GM12878 (cell line): ENCODE results near the gene HOXB6. TPM values are rescaled to one million over a fixed set of nuclear protein-coding genes. Genes with fewer than 3 reads are reported as not detected.

Experiments
- ATAC-seq: fragments of 200-7000 bp; cut with Tn5 transposase; 3 replicates; pipeline ENCODE4 v1.9.1; 2020; ENCODE audit warnings: mild to moderate bottlenecking, moderate library complexity
- BruUV-seq: library from RNA; stranded (reverse); fragments of 400-500 nt; replicated peaks from 2 replicates; lab custom pipeline; 2021; lab: Mats Ljungman, UMichigan
- CTCF ChIA-PET: fragments of 300-600 bp; sonication (Branson Sonifier 250); formaldehyde crosslinking; extraction: SDS; loops from one replicate; lab custom pipeline; 2021; ENCODE audit warnings: inconsistent platforms; lab: Yijun Ruan, JAX
- POLR2A ChIA-PET: fragments of 350-600 bp; formaldehyde crosslinking; extraction: SDS; loops from one replicate; lab custom pipeline; 2021; ENCODE audit warnings: inconsistent platforms; lab: Charles Lee
- RAD21 ChIA-PET: fragments of 300-600 bp; sonication (Branson Sonifier 250); formaldehyde crosslinking; loops from one replicate; lab custom pipeline; 2023; ENCODE audit warnings: antibody characterized with exemption; ENCODE audit not compliant: unreplicated experiment; lab: Charles Lee
- SMC1A ChIA-PET: fragments of 300-600 bp; sonication (Branson Sonifier 250); formaldehyde crosslinking; loops from one replicate; lab custom pipeline; 2023; ENCODE audit not compliant: unreplicated experiment, uncharacterized antibody; lab: Charles Lee
- DNase-seq: peaks from one replicate; pipeline ENCODE4 v3.0.0-alpha.2; 2011; ENCODE audit warnings: low read depth, low spot score
- FAIRE-seq: peaks from 3 replicates; lab custom pipeline; 2011; peaks lifted over from hg19 to GRCh38; lab: Jason Lieb, UNC
- H2AFZ ChIP-seq: 2 replicates; pipeline ENCODE4 v1.6.0; 2011; ENCODE audit warnings: low read depth, low read length, control low read depth; ENCODE audit not compliant: control insufficient read depth
- H3K27ac ChIP-seq: 2 replicates; pipeline ENCODE4 v1.5.1; 2011; ENCODE audit warnings: control low read depth; ENCODE audit not compliant: control insufficient read depth, insufficient read depth
- H3K27me3 ChIP-seq, 2 experiments: replicated peaks in 1 of 2; 2 replicates each; pipeline versions ENCODE4 v1.6.0 to v1.6.1; 2011; ENCODE audit warnings: low read length in 1 of 2; ENCODE audit not compliant: control insufficient read depth in 2 of 2, insufficient read depth in 2 of 2
- H3K36me3 ChIP-seq, 2 experiments: 2 replicates each; pipeline ENCODE4 v1.5.1; 2011; ENCODE audit warnings: low read length in 1 of 2; ENCODE audit not compliant: control insufficient read depth in 2 of 2, insufficient read depth in 2 of 2
- H3K4me1 ChIP-seq: 2 replicates; pipeline ENCODE4 v1.6.1; 2011; ENCODE audit warnings: mild to moderate bottlenecking, low read length, moderate library complexity, mixed read lengths; ENCODE audit not compliant: control insufficient read depth, insufficient read depth
- H3K4me2 ChIP-seq: 2 replicates; pipeline ENCODE4 v1.6.0; 2011; ENCODE audit warnings: control low read depth; ENCODE audit not compliant: control insufficient read depth, insufficient read depth
- H3K4me3 ChIP-seq: fragments of 200-600 bp; sonication (generic); 2 replicates; pipeline ENCODE4 v1.5.1; 2016
- H3K79me2 ChIP-seq: 2 replicates; pipeline ENCODE4 v1.6.0; 2011; ENCODE audit warnings: low read length; ENCODE audit not compliant: control insufficient read depth, insufficient read depth
- H3K9ac ChIP-seq: 2 replicates; pipeline ENCODE4 v1.8.0; 2011; ENCODE audit warnings: low read length, control low read depth, mixed read lengths; ENCODE audit not compliant: control insufficient read depth, insufficient read depth
- H3K9me3 ChIP-seq: replicated peaks from 3 replicates; pipeline ENCODE4 v1.5.1; 2011; ENCODE audit warnings: mild to moderate bottlenecking, low read length; ENCODE audit not compliant: control insufficient read depth, insufficient read depth
- H4K20me1 ChIP-seq: 2 replicates; pipeline ENCODE4 v1.6.0; 2011; ENCODE audit not compliant: control insufficient read depth, insufficient read depth
- ATF3 ChIP-seq: IDR thresholded peaks from 2 replicates; pipeline ENCODE4 v1.6.1; 2011; ENCODE audit warnings: low read depth, mild to moderate bottlenecking, low read length, moderate library complexity, borderline replicate concordance; ENCODE audit errors: extremely low read depth
- BRCA1 ChIP-seq: IDR thresholded peaks from 2 replicates; pipeline ENCODE4 v1.6.1; 2011; ENCODE audit warnings: low read depth, low read length, improper control_type of control experiment
- CHD4 ChIP-seq: fragments of 200-600 bp; sonication (generic); IDR thresholded peaks from 2 replicates; pipeline ENCODE4 v1.6.1; 2016; ENCODE audit warnings: mild to moderate bottlenecking
- CREM ChIP-seq: IDR thresholded peaks from 2 replicates; pipeline ENCODE4 v1.6.1; 2014; ENCODE audit warnings: antibody characterized with exemption, low read depth
- EP300 ChIP-seq, 2 experiments: fragments of 150-350 bp in 1 of 2; IDR thresholded peaks; 2 replicates each; pipeline ENCODE4 v1.6.1; 2011 to 2012; ENCODE audit warnings: low read depth in 2 of 2, low read length in 2 of 2, borderline replicate concordance in 1 of 2, improper control_type of control experiment in 1 of 2, inconsistent platforms in 1 of 2; ENCODE audit not compliant: control insufficient read depth in 1 of 2
- ETV6 ChIP-seq, 2 experiments: fragments of 450-650 bp in 1 of 2; IDR thresholded peaks in 1 of 2; conservative IDR thresholded peaks in 1 of 2; 2 replicates each; pipeline ENCODE4 v1.6.1; 2014; ENCODE audit warnings: antibody characterized with exemption in 1 of 2, borderline replicate concordance in 1 of 2, low read depth in 1 of 2, mild to moderate bottlenecking in 1 of 2, moderate library complexity in 1 of 2
- MTA2 ChIP-seq: fragments of 450-650 bp; IDR thresholded peaks from 2 replicates; pipeline ENCODE4 v1.6.1; 2016; ENCODE audit warnings: low read depth, mild to moderate bottlenecking, moderate library complexity
- NFXL1 ChIP-seq: fragments of 450-650 bp; IDR thresholded peaks from 2 replicates; pipeline ENCODE4 v1.6.1; 2017; ENCODE audit warnings: antibody characterized with exemption, mild to moderate bottlenecking, borderline replicate concordance
- PBX3 ChIP-seq: IDR thresholded peaks from 2 replicates; pipeline ENCODE4 v1.6.1; 2011; ENCODE audit warnings: mild to moderate bottlenecking, low read depth, low read length, moderate library complexity; ENCODE audit not compliant: insufficient replicate concordance
- RAD51 ChIP-seq: fragments of 450-650 bp; IDR thresholded peaks from 2 replicates; pipeline ENCODE4 v1.6.1; 2016; ENCODE audit warnings: moderate library complexity, mild to moderate bottlenecking, inconsistent platforms
- RELB ChIP-seq: fragments of 450-650 bp; IDR thresholded peaks from 2 replicates; pipeline ENCODE4 v1.6.1; 2017; ENCODE audit warnings: low read depth, mild to moderate bottlenecking, moderate library complexity
- SMAD5 ChIP-seq: IDR thresholded peaks from 2 replicates; pipeline ENCODE4 v1.6.1; 2016; ENCODE audit warnings: antibody characterized with exemption, low read depth
- SPI1 ChIP-seq: IDR thresholded peaks from 2 replicates; pipeline ENCODE4 v1.6.1; 2011; ENCODE audit warnings: low read depth, mild to moderate bottlenecking, low read length, moderate library complexity, borderline replicate concordance; ENCODE audit not compliant: insufficient read depth
- TBL1XR1 ChIP-seq: IDR thresholded peaks from 2 replicates; pipeline ENCODE4 v1.6.1; 2012; ENCODE audit warnings: low read depth, low read length, improper control_type of control experiment
- USF1 ChIP-seq: IDR thresholded peaks from 2 replicates; pipeline ENCODE4 v1.6.1; 2011; ENCODE audit warnings: borderline replicate concordance, low read depth, mild to moderate bottlenecking, moderate library complexity, mixed read lengths, low read length; ENCODE audit not compliant: insufficient read depth; ENCODE audit errors: extremely low read length
- WGBS: methylation state at CpG from one replicate; pipeline ENCODE4 v1.1.6; 2016; ENCODE audit warnings: low lambda C conversion rate; ENCODE audit not compliant: insufficient replicate concordance, insufficient coverage; ENCODE audit errors: missing lambda C conversion rate; 5-methylcytosine and 5-hydroxymethylcytosine counted together
- in situ Hi-C: fragments of 300-500 bp; cut with MboI; formaldehyde crosslinking; loops from 9 replicates; pipeline ENCODE4 v1.14.3; 2018; ENCODE audit warnings: mixed read lengths
- intact Hi-C: fragments of 100-400 bp; cut with micrococcal nuclease; formaldehyde crosslinking; loops from one replicate; pipeline ENCODE4 v1.14.2; 2022; ENCODE audit not compliant: unreplicated experiment
- polyA plus RNA-seq, 11 experiments: library from polyadenylated mRNA; depleted of rRNA in 4 of 11; unstranded in 6 of 11; stranded (reverse) in 5 of 11; fragments of >200 nt; fragmentation: Nextera tagmentation in 4 of 11; fragmentation: Illumina TruSeq in 1 of 11; extraction: Ambion mirVana in 4 of 11; extraction: Trizol in 1 of 11; gene quantifications; 1 replicate in 1 of 11; 2 replicates in 10 of 11; pipeline versions ENCODE4 v1.2.1 to v1.2.3, GENCODE V29; 2011 to 2016; ENCODE audit warnings: inconsistent platforms in 2 of 11, missing spikeins in 2 of 11, low read depth in 1 of 11
- total RNA-seq, 4 experiments: library from RNA; depleted of rRNA in 3 of 4; stranded (reverse); fragments of >200 nt in 3 of 4; fragmentation: Illumina TruSeq in 1 of 4; extraction: Trizol in 1 of 4; gene quantifications; 2 replicates each; pipeline versions ENCODE4 v1.2.1 to v1.2.3, GENCODE V29; 2013 to 2021

The HOXB6 gene
- total and polyA plus RNA-seq, 10 of the 15 experiments (the other 5 are each of a cell fraction or from before 2014, with no cell fraction given) = 0.04 to 0.51 (median 0.09) TPM; not detected in 2

GRCh38 chr17:48548523-48549280, 56.1 kb downstream of the HOXB6 start (continued):
- no peak for TF ChIP-seq CREM
- no peak for TF ChIP-seq PBX3
- TF ChIP-seq SPI1 = no peak
- TF ChIP-seq RELB = no peak

GRCh38 chr17:48547808-48548522, 56.8 kb downstream of the HOXB6 start:
- no peak for DNase-seq
- H3K27me3 ChIP-seq = no peaks in the 10 kb centered on the region
- in situ Hi-C loops (no loop called here), intact Hi-C loops (no loop called here)
- peaks cover 2% of the 10 kb centered on the region for H3K79me2 ChIP-seq
- no peak for FAIRE-seq
- H3K4me1 ChIP-seq = peaks cover 7% of the 10 kb centered on the region
- no TSS peak for BruUV-seq
- H3K36me3 ChIP-seq = peaks cover 0 to 6% of the 10 kb centered on the region in 2 experiments; a peak in 2 of 4 replicates
- no peak overlapping the region for H2AFZ ChIP-seq
- H3K27ac ChIP-seq = no peak overlapping the region
- ChIA-PET CTCF (interaction anchor here (0.7 to 1.1 kb wide), 3 partner anchors 45 to 288 kb away, joined by 3 to 4 read pairs (median 3); no protein-coding TSS in a partner anchor), SMC1A (interaction anchor here (1.0 to 1.8 kb wide), 3 partner anchors 30 to 196 kb away, joined by 3 to 5 read pairs (median 3); no protein-coding TSS in a partner anchor), POLR2A (interaction anchor here (0.6 to 1.7 kb wide), 3 partner anchors 9 to 363 kb away, joined by 3 to 8 read pairs (median 5); no protein-coding TSS in a partner anchor), RAD21 (interaction anchor here (1.3 to 1.4 kb wide), 2 partner anchors 27 to 55 kb away, joined by 3 to 4 read pairs; no protein-coding TSS in a partner anchor)
- ATAC-seq = no peak
- H3K9ac ChIP-seq = no peak overlapping the region
- no peaks in the 10 kb centered on the region for H4K20me1 ChIP-seq
- WGBS = 58% methylated on average over 24 of the region's 24 CpGs
- no peak overlapping the region for H3K4me3 ChIP-seq
- no peak overlapping the region for H3K4me2 ChIP-seq
- H3K9me3 ChIP-seq = no peaks in the 10 kb centered on the region
- TF ChIP-seq TBL1XR1 = no peak
- TF ChIP-seq BRCA1 = no peak
- peak; percentile 80; the same call in 1 of the 2 replicates for TF ChIP-seq RAD51
- no peak for TF ChIP-seq ETV6 (conservative IDR thresholded peaks at IDR 0.05 in 1 of 2, IDR thresholded peaks at IDR 0.05 in 1 of 2; ENCODE audit: borderline replicate concordance in 1 of 2, low read depth in 1 of 2)
- TF ChIP-seq USF1 = peak; percentile 8
- no peak for TF ChIP-seq SMAD5
- TF ChIP-seq MTA2 = no peak
- no peak for TF ChIP-seq NFXL1
- no peak for TF ChIP-seq EP300 (IDR thresholded peaks at IDR 0.05; ENCODE audit: borderline replicate concordance in 1 of 2, control insufficient read depth in 1 of 2, low read depth in 2 of 2, low read length in 2 of 2)
- peak; percentile 11; the same call in 1 of the 2 replicates for TF ChIP-seq ATF3
- TF ChIP-seq CHD4 = no peak
